ENCODE measurements around the gene PPFIBP2. TPM values are rescaled to one million over a fixed set of nuclear protein-coding genes. Genes with fewer than 3 reads are reported as not detected.

Gene PPFIBP2
- polyA plus RNA-seq, 1 experiment: 20.6 TPM

DNA sequence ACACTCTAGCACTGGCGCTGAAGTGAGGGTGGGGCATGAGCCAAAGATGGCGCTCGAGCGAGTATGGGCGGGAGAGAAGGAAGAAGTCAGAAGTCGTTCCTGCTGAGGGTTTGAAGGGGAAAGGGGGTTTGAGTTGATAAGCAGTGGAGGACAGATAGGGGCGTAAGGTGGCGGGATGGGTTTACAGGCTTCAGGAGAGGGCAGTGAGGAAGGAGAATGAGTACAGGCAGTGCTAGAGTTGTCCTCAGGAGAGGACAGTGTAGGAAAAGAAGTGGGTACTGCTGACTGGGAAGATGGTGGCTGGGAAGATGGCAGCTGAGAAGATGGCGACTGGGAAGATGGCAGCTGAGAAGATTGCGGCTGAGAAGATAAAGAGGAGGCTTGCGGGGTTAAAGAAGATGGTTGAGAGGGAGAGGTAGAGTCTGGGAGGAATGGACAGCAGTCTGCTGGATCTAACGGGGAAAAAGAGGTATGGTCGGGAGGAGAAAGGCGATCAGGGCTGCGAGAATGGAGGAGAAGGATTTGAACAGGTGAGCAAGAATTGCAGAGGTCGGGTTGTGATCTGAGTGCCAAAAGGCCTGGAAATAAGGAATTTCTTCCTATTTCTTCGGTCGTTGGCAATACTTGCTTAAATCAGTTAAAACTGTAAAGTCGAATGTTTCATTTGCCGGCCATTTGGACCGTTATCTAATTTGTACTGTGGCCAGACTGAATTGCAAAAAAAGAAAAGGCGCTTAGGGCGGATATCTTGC lies 5.2 kb downstream of the PPFIBP2 start:
- H3K36me3 ChIP-seq (ENCODE audit: control insufficient read depth, insufficient read depth, low read length): no peaks in the 10 kb centered on the region
- DNase-seq (ENCODE audit: low read depth): no peak
- POLR2A ChIA-PET: no interaction called here
- no peak for TF ChIP-seq CTCF (IDR thresholded peaks at IDR 0.05; ENCODE audit: insufficient read depth, low read depth, low read length)
- no peak overlapping the region for H3K4me3 ChIP-seq (ENCODE audit: low read depth, low read length)
- CTCF ChIA-PET: no interaction called here
- H3K27me3 ChIP-seq (ENCODE audit: control insufficient read depth, insufficient read depth, low read length): peaks cover 7% of the 10 kb centered on the region

DNA sequence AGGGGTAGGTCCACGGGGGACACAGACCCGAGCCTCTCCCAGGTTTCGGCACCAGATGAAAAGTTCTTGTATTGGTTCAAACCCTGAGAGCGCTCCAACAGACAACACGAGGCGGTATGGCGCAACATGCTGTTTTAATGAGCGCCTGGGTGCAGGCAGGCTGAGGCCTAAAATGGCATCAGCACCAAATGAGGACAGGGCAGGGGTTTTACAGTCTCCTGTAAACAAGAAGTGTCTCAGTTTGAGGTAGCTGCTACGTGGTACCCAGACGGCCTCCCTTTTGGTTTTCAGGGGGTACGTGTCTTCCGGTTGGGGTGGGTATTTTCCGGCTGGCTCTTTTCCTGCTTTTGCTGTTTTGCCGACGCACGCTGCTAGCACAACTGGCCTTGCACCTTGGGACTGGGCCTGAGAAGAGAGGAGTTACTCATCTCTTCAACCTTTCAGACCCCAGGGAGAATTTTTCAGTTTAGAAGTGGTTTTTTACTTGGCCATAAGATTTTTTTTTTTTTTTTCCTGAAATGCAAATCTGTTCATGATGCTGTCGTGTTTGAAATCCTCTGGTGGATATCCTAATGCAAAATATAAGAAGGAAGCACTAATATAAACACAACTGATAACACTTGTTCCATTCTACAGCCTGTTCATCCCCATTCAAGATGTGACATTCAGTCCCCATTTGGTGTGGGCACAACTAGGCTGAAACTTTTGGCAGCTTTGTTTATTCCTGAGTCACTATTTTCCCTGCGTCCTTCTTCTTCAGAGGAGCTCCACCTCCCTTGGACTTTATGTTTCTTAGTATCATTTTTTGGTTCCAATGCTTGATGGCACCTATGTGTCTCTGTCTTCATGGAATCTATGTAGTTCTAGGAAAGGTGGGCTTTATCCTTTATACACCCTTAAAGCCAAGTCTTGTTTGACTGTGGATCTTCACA lies 6.5 kb downstream of the PPFIBP2 start:
- POLR2A ChIA-PET: no interaction called here
- Histone ChIP-seq H3K27me3 (ENCODE audit: control insufficient read depth, insufficient read depth, low read length) (peaks cover 7% of the 10 kb centered on the region), H3K36me3 (ENCODE audit: control insufficient read depth, insufficient read depth, low read length) (no peaks in the 10 kb centered on the region), H3K4me3 (ENCODE audit: low read depth, low read length) (no peak overlapping the region)
- TF ChIP-seq CTCF (IDR thresholded peaks at IDR 0.05; ENCODE audit: insufficient read depth, low read depth, low read length): no peak
- no peak for DNase-seq (ENCODE audit: low read depth)
- CTCF ChIA-PET: interaction anchor here (0.7 to 3.7 kb wide), 4 partner anchors 9 to 145 kb away, joined by 3 to 19 read pairs (median 4); no protein-coding TSS in a partner anchor

- no peak for TF ChIP-seq CTCF (IDR thresholded peaks at IDR 0.05; ENCODE audit: insufficient read depth, low read depth, low read length)
- no peaks in the 10 kb centered on the region for H3K36me3 ChIP-seq (ENCODE audit: control insufficient read depth, insufficient read depth, low read length)
- DNase-seq (ENCODE audit: low read depth): no peak
- peaks cover 4% of the 10 kb centered on the region; the same call in 1 of the 2 replicates for H3K27me3 ChIP-seq (ENCODE audit: control insufficient read depth, insufficient read depth, low read length)
- CTCF ChIA-PET: interaction anchor here (1.0 to 3.7 kb wide), 4 partner anchors 8 to 50 kb away, joined by 3 to 19 read pairs (median 6); partner anchors contain the start of gene PPFIBP2
- POLR2A ChIA-PET: interaction anchor here (0.6 kb wide), 2 partner anchors 19 to 20 kb away, joined by 3 read pairs; no protein-coding TSS in a partner anchor
- no peak overlapping the region for H3K4me3 ChIP-seq (ENCODE audit: low read depth, low read length)
Observed at GRCh38 chr11:7520981-7521487, 7.2 kb downstream of the PPFIBP2 start.

GRCh38 chr11:7522121-7522520 lies 8.3 kb downstream of the PPFIBP2 start:
- ChIA-PET POLR2A (no interaction called here), CTCF (interaction anchor here (1.3 to 3.7 kb wide), 3 partner anchors 9 to 49 kb away, joined by 4 to 19 read pairs (median 7); partner anchors contain the start of gene PPFIBP2)
- no peak for TF ChIP-seq CTCF (IDR thresholded peaks at IDR 0.05; ENCODE audit: insufficient read depth, low read depth, low read length)
- no peak overlapping the region for H3K4me3 ChIP-seq (ENCODE audit: low read depth, low read length)
- H3K36me3 ChIP-seq (ENCODE audit: control insufficient read depth, insufficient read depth, low read length): no peaks in the 10 kb centered on the region
- no peak for DNase-seq (ENCODE audit: low read depth)
- H3K27me3 ChIP-seq (ENCODE audit: control insufficient read depth, insufficient read depth, low read length): peaks cover 4% of the 10 kb centered on the region; the same call in 1 of the 2 replicates
